ENCODE results near the gene RGS6.

Gene RGS6

GRCh38 chr14:72237722-72238666 is 305.8 kb downstream of the RGS6 start:
- no peak for DNase-seq (ENCODE audit: low read depth in 1 of 2, low spot score in 1 of 2)

DNA sequence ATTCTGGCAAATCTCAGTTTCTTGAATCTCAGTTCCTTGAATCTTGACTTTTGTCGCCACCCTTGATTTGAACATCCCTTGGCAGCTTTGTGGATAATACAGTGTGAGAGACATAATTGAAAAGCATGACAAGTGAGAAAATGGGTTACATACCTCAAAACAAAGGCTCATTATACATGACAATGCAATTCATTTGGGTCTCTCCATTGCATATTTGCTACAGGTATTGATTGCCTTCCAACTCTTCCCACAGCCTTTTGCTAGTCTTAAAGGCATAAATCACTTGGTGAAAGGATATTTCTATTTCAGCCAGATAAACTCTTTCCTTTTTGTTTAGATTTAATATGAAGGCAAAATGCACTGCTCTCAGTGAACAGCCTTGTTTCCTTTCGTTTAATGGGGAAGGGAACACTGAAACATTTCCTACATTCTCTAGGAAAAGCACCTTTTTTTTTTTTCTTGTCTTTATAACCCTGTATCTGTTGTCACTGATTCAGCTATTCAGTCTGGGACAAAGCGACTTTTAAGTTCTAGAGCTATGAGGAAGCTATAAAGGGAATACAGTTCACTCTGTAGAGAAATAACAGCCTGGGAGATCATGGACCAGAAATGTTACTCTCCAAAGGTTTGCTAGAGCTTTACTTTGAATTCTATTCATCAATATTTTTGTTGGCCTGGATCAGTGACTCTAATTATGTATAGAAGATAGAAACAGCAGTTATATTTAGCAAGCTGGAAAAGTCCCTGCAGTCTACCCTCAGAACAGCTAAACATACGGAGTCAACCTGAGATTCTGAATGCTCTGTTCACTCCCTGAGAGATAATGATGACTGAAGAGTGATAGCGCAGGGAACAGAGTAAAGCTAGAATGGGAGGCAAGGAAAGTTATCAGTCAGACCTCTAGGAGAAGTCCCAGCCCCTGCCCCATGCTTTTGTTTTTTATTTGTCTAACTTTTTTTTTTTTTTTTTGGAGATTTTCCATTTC is 311.4 kb downstream of the RGS6 start:
- no peak for DNase-seq (ENCODE audit: low read depth in 1 of 2, low spot score in 1 of 2)

GRCh38 chr14:72247896-72248465 is 315.8 kb downstream of the RGS6 start:
- no peak for DNase-seq (ENCODE audit: low read depth in 1 of 2, low spot score in 1 of 2)

- DNase-seq (ENCODE audit: low read depth in 1 of 2, low spot score in 1 of 2) = no peak
Measured at GRCh38 chr14:72253503-72253902, 321.3 kb downstream of the RGS6 start.

DNA sequence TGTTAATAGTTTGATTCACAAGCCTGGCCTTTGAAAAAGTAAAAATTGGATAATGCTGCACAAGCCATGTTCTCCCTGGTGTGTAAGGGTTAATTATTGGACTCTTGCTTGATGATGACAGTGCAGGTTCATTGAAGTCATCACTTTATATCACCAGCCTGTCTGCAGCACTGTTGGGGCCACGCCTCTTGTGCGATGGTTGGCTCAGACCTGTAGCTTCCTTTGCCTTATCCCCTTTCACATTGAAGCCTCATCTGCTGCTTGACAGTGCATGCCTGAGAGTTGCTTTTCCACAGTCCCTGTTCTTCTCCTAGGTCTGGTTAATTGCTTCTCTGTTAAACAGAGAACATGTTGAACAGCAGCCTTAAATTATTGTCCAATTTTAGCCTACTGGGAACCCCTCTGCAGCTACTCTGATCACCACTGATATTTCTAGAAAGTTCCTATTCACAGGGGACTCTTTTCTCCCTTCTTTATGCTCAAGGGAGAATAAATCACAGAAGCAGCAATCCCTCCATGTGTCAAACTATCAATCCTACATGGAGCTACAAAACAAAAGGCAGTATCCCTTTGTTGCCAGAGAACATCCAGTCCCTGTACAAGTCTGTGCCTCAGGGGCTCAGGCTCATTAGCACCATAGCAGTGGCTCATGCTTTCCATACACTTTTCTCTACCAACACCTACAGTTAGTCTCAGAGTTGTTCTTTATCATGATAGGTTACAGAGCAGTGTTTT is 322.1 kb downstream of the RGS6 start:
- DNase-seq (ENCODE audit: low read depth in 1 of 2, low spot score in 1 of 2) = no peak

GRCh38 chr14:72254937-72255472 is 322.8 kb downstream of the RGS6 start:
- DNase-seq (ENCODE audit: low read depth in 1 of 2, low spot score in 1 of 2) = no peak

DNA sequence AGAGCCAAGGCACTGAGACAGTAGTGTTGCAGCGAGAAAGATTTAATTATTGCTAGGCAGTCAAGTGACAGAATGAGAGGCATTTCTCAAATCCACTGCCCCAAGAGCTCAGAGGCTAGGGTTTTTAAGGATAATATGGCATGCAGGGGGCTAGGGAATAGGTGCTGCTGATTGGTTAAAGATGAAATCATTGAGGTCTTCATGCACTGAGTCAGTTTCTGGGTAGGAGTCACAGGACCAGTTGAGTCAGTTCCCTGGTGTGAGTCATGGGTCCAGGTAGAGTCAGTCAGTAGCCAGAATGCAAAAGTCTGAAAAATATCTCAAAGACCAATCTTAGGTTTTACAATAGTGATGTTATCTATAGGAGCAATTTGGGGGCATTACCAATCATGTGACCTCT is 323.8 kb downstream of the RGS6 start:
- DNase-seq (ENCODE audit: low read depth in 1 of 2, low spot score in 1 of 2) = no peak

DNA sequence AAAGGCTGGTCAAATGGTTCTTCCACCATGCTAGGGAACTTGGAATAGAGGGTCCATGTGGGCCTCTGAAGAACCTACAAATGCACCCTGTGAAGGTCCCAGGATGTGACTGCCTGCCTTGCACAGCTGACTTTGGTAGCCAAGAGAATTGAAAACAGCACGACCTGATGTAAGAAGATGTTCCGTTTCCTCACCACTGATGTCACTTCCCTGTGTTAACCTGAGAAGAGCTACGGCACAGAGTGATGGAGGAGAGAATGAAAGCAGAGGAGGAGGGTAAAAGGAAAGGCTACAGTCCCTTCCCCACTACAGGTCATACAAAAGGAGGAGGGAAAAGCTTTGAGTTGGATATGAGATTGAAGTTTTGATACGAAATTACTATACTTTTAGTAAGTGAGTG is 328.8 kb downstream of the RGS6 start:
- DNase-seq (ENCODE audit: low read depth in 1 of 2, low spot score in 1 of 2) = no peak

DNA sequence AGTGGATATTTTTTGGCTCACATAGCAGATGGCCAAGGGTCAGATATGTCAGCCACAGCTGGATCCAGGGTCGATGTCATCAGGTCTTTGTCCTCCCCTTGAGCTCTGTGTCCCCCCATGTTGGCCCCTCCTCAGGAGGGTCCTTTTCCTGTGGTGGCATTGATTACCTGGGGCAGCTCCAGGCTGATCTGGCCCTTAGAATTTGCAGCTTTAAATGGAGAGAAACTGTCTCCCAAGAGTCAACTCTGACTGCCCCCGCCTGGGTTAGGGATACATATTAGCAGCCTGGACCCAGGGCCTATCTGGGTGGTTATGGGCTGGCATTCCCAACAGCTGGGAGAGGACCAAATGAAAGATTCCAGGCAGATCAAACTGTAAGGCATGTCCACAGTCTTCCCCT is 330.5 kb downstream of the RGS6 start:
- DNase-seq (ENCODE audit: low read depth in 1 of 2, low spot score in 1 of 2) = no peak

DNA sequence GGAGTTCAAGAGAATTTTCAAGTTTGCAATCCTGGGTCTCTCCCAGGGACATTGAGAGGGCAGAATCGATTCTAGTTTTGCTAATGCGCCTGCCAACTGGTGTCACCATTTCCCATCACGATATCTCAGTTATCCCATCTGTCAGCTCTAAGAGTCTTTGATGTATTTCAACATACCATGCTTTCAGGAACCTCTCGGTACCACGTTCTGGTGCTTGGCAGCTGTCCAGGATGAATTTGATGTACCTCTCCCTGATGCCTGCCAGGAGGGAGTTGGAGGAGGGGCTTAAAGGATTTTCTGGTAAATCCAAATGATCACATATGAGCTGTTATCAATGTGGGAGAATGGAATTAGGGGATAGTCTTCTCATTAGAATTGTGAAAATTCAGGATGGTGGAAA is 332.5 kb downstream of the RGS6 start:
- DNase-seq (ENCODE audit: low read depth in 1 of 2, low spot score in 1 of 2) = no peak

GRCh38 chr14:72270147-72270727 is 338.0 kb downstream of the RGS6 start:
- DNase-seq (ENCODE audit: low read depth in 1 of 2, low spot score in 1 of 2) = no peak

GRCh38 chr14:72270749-72271148 is 338.5 kb downstream of the RGS6 start:
- no peak for DNase-seq (ENCODE audit: low read depth in 1 of 2, low spot score in 1 of 2)

DNA sequence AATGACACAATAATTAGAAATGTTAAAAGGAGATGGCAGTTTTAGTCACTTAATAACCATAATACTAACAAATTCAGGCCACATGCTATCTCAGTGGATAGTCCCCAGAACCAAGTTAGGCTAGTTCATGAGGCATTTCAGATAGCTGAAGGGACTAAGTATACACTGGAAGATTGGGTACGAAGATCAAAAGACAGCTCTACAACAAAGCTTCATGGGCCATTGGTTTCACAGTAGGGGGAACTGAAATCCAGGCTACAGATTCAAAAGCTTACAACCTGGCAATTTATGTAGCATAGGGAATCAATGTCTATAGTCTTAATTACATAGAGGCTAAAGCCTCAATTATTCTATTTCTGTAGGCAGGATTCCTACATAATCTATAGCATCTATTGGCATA is 343.0 kb downstream of the RGS6 start:
- no peak for DNase-seq (ENCODE audit: low read depth in 1 of 2, low spot score in 1 of 2)

GRCh38 chr14:72278316-72278715 is 346.1 kb downstream of the RGS6 start:
- no peak for DNase-seq (ENCODE audit: low read depth in 1 of 2, low spot score in 1 of 2)

- DNase-seq (ENCODE audit: low read depth in 1 of 2, low spot score in 1 of 2) = no peak
Measured at GRCh38 chr14:72284176-72284575, 351.9 kb downstream of the RGS6 start.

DNA sequence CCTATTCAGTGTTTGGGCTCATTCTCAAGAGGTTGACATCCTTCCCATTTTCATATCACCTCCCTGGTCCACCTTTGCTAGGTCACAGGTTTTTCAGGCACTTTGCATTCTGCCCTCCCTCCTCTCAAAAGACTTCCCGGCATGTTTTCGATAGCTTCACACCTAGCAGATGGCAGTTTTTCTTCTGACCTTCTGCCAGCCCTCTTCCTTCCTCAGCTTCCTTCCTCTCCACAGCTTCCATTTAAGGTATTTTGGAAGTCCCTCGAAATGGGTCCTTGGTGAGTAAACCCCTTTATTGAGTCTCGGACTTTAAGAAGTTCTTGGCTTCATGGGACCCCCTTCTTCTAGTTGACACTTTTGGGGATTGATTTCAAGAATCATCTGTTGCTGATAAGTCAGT is 358.0 kb downstream of the RGS6 start:
- no peak for DNase-seq (ENCODE audit: low read depth in 1 of 2, low spot score in 1 of 2)

- no peak for DNase-seq (ENCODE audit: low read depth in 1 of 2, low spot score in 1 of 2)
Measured at GRCh38 chr14:72291908-72292688, 359.9 kb downstream of the RGS6 start.

DNA sequence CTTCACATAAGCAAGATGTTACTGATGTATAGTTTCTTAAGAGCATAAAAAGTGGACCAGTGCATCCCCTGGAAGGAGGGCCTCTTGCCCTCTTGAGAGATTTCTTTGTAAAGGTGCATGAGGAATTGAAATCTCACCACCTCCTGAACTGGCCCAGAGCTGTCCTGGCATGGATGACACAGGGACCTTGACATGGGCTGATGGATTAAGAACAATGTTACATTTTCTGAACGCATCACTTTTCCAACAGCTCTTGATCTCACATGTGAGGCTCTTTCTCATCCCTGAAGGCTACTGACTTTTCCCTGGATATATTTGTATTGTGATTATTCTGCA is 360.4 kb downstream of the RGS6 start:
- DNase-seq (ENCODE audit: low read depth in 1 of 2, low spot score in 1 of 2) = no peak

DNA sequence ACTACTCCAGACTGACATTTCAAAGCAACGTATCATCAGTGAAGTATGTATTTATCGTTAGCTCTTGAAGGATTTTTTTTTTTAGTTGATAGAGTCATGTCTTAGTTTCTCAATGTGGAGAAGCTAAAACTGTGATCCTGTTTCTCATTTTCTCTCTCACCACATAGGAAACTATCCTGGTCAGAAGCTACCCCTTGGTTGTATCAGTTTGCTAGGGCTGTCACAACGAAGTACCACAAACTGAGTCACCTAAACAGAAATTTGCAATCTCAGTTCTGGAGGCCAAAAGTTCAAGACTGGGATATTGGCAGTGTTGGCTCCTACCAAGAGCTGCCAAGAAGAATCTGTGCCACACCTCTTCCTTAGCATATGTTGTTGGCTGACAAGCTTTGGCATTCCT is 369.1 kb downstream of the RGS6 start:
- no peak for DNase-seq (ENCODE audit: low read depth in 1 of 2, low spot score in 1 of 2)

- no peak for DNase-seq (ENCODE audit: low read depth in 1 of 2, low spot score in 1 of 2)
Measured at GRCh38 chr14:72303930-72304329, 371.7 kb downstream of the RGS6 start.

Measured in stimulated activated CD4-positive, alpha-beta T cell treated with anti-CD3 and anti-CD28 coated beads, Interleukin-15, amount 100 ng/mL, for 1 hour (primary cell).